Astrocyte (in vitro differentiated cells and primary cell): ENCODE results near the gene PATL1. TPM values are rescaled to one million over a fixed set of nuclear protein-coding genes. Genes with fewer than 3 reads are reported as not detected.

Experiments
- DNase-seq: peaks from one replicate; pipeline ENCODE4 v3.0.0-alpha.2; 2010; ENCODE audit warnings: low read depth
- FAIRE-seq: peaks from 2 replicates; lab custom pipeline; 2011; peaks lifted over from hg19 to GRCh38; lab: Jason Lieb, UNC
- H2AFZ ChIP-seq: 2 replicates; pipeline ENCODE4 v1.6.0; 2012; ENCODE audit warnings: low read depth, low read length, inconsistent platforms
- H3K27ac ChIP-seq: 2 replicates; pipeline ENCODE4 v1.5.1; 2011; ENCODE audit warnings: low read depth, low read length, inconsistent platforms
- H3K27me3 ChIP-seq: 2 replicates; pipeline ENCODE4 v1.6.0; 2011; ENCODE audit warnings: low read length, inconsistent platforms; ENCODE audit not compliant: insufficient read depth
- H3K36me3 ChIP-seq: 2 replicates; pipeline ENCODE4 v1.5.1; 2011; ENCODE audit warnings: low read length, inconsistent platforms; ENCODE audit not compliant: insufficient read depth
- H3K4me1 ChIP-seq: 2 replicates; pipeline ENCODE4 v1.5.1; 2011; ENCODE audit warnings: low read length, inconsistent platforms; ENCODE audit not compliant: insufficient read depth
- H3K4me2 ChIP-seq: 2 replicates; pipeline ENCODE4 v1.6.0; 2012; ENCODE audit warnings: low read length, inconsistent platforms
- H3K4me3 ChIP-seq: 2 replicates; pipeline ENCODE4 v1.5.1; 2011; ENCODE audit warnings: low read depth, mild to moderate bottlenecking, low read length, inconsistent platforms; ENCODE audit not compliant: insufficient read depth
- H3K79me2 ChIP-seq: 2 replicates; pipeline ENCODE4 v1.6.0; 2012; ENCODE audit warnings: mild to moderate bottlenecking, low read length, inconsistent platforms; ENCODE audit not compliant: insufficient read depth
- H3K9ac ChIP-seq: 2 replicates; pipeline ENCODE4 v1.6.0; 2012; ENCODE audit warnings: mild to moderate bottlenecking, low read length, inconsistent platforms
- H3K9me3 ChIP-seq: 2 replicates; pipeline ENCODE4 v1.5.1; 2012; ENCODE audit warnings: low read depth, mild to moderate bottlenecking, low read length, inconsistent platforms; ENCODE audit not compliant: insufficient read depth
- H4K20me1 ChIP-seq: 2 replicates; pipeline ENCODE4 v1.6.0; 2012; ENCODE audit warnings: low read length, inconsistent platforms; ENCODE audit not compliant: insufficient read depth
- H3K27ac Mint-ChIP-seq: one replicate; pipeline ENCODE4 v1.8.0; 2021; ENCODE audit warnings: mild to moderate bottlenecking, mixed read lengths; ENCODE audit not compliant: unreplicated experiment
- H3K27me3 Mint-ChIP-seq: one replicate; pipeline ENCODE4 v1.8.0; 2021; ENCODE audit warnings: low read depth, mixed read lengths; ENCODE audit not compliant: unreplicated experiment
- H3K36me3 Mint-ChIP-seq: one replicate; pipeline ENCODE4 v1.8.0; 2021; ENCODE audit warnings: low read depth, mixed read lengths; ENCODE audit not compliant: unreplicated experiment
- H3K4me1 Mint-ChIP-seq: one replicate; pipeline ENCODE4 v1.8.0; 2021; ENCODE audit warnings: low read depth, mixed read lengths; ENCODE audit not compliant: unreplicated experiment
- H3K4me3 Mint-ChIP-seq: one replicate; pipeline ENCODE4 v1.8.0; 2021; ENCODE audit warnings: mild to moderate bottlenecking, moderate library complexity, mixed read lengths; ENCODE audit not compliant: unreplicated experiment
- H3K9me3 Mint-ChIP-seq: one replicate; pipeline ENCODE4 v1.8.0; 2021; ENCODE audit warnings: mild to moderate bottlenecking, mixed read lengths; ENCODE audit not compliant: unreplicated experiment
- CTCF ChIP-seq: IDR thresholded peaks from 2 replicates; pipeline ENCODE4 v1.5.1; 2011; ENCODE audit warnings: low read depth, mild to moderate bottlenecking, inconsistent platforms, low read length, moderate library complexity; ENCODE audit not compliant: insufficient read depth
- EZH2 ChIP-seq: IDR thresholded peaks from 2 replicates; pipeline ENCODE4 v1.6.1; 2012; ENCODE audit warnings: mild to moderate bottlenecking, low read length, inconsistent platforms; ENCODE audit not compliant: insufficient read depth
- total RNA-seq: library from RNA; stranded (reverse); gene quantifications from 2 replicates; pipeline ENCODE4 v1.2.1, GENCODE V29; 2021

Gene PATL1
- total RNA-seq, 1 donor from 2014 or later, result 38.1 TPM

GRCh38 chr11:59680287-59681154 lies 11.7 kb upstream of the PATL1 start:
- peak; percentile 49 for DNase-seq

GRCh38 chr11:59679347-59679746 lies 10.5 kb upstream of the PATL1 start:
- Mint-ChIP-seq H3K27me3 (peaks cover 2% of the 10 kb centered on the region), H3K4me3 (no peak overlapping the region)

More at GRCh38 chr11:59680287-59681154, 11.7 kb upstream of the PATL1 start:
- H2AFZ ChIP-seq, result no peak overlapping the region
- no peak overlapping the region for H3K4me3 ChIP-seq
- H3K27me3 ChIP-seq, result no peaks in the 10 kb centered on the region
- no peaks in the 10 kb centered on the region for H3K36me3 ChIP-seq
- no peak overlapping the region for H3K27ac ChIP-seq
- Mint-ChIP-seq H3K36me3 (no peaks in the 10 kb centered on the region), H3K4me3 (no peak overlapping the region), H3K9me3 (peaks cover 4% of the 10 kb centered on the region), H3K4me1 (no peaks in the 10 kb centered on the region), H3K27me3 (no peaks in the 10 kb centered on the region), H3K27ac (no peak overlapping the region)
- no peaks in the 10 kb centered on the region for H4K20me1 ChIP-seq
- no peak for FAIRE-seq
- TF ChIP-seq CTCF, result peak; percentile 77
- TF ChIP-seq EZH2, result no peak
- no peak overlapping the region for H3K9ac ChIP-seq
- H3K79me2 ChIP-seq, result no peaks in the 10 kb centered on the region
- H3K9me3 ChIP-seq, result no peaks in the 10 kb centered on the region
- H3K4me2 ChIP-seq, result no peak overlapping the region
- H3K4me1 ChIP-seq, result no peaks in the 10 kb centered on the region

More at GRCh38 chr11:59679347-59679746, 10.5 kb upstream of the PATL1 start:
- Mint-ChIP-seq H3K27ac (no peak overlapping the region), H3K4me1 (no peaks in the 10 kb centered on the region), H3K36me3 (no peaks in the 10 kb centered on the region), H3K9me3 (no peaks in the 10 kb centered on the region)
- H3K4me2 ChIP-seq, result no peak overlapping the region
- H3K36me3 ChIP-seq, result no peaks in the 10 kb centered on the region
- H3K4me3 ChIP-seq, result no peak overlapping the region
- no peaks in the 10 kb centered on the region for H4K20me1 ChIP-seq
- no peaks in the 10 kb centered on the region for H3K79me2 ChIP-seq
- H3K9me3 ChIP-seq, result no peaks in the 10 kb centered on the region
- DNase-seq (no peak), FAIRE-seq (no peak)
- H3K9ac ChIP-seq, result no peak overlapping the region
- no peaks in the 10 kb centered on the region for H3K27me3 ChIP-seq
- no peaks in the 10 kb centered on the region for H3K4me1 ChIP-seq
- H3K27ac ChIP-seq, result no peak overlapping the region
- no peak for TF ChIP-seq CTCF
- no peak for TF ChIP-seq EZH2
- H2AFZ ChIP-seq, result no peak overlapping the region
